SJSA1 (cell line): ENCODE results near the gene EPHB6. TPM values are rescaled to one million over a fixed set of nuclear protein-coding genes. Genes with fewer than 3 reads are reported as not detected.

ENCODE experiments used
- DNase-seq, 2 experiments: peaks; one replicate each; pipeline ENCODE4 v3.0.0-alpha.2; 2015 to 2020; ENCODE audit warnings: low spot score in 2 of 2, low read depth in 1 of 2
- H3K27ac ChIP-seq: fragments of 250-450 bp; sonication (Bioruptor Pico); 2 replicates; pipeline ENCODE4 v1.5.1; 2020; ENCODE audit warnings: mild to moderate bottlenecking, moderate library complexity
- H3K27me3 ChIP-seq: fragments of 250-450 bp; sonication (Bioruptor Pico); replicated peaks from 2 replicates; pipeline ENCODE4 v1.5.1; 2020; ENCODE audit warnings: mild to moderate bottlenecking, moderate library complexity
- H3K36me3 ChIP-seq: fragments of 250-450 bp; sonication (Bioruptor Pico); 2 replicates; pipeline ENCODE4 v1.5.1; 2020; ENCODE audit warnings: mild to moderate bottlenecking
- H3K4me1 ChIP-seq: fragments of 250-450 bp; sonication (Bioruptor Pico); replicated peaks from 2 replicates; pipeline ENCODE4 v1.6.1; 2021; ENCODE audit warnings: mild to moderate bottlenecking
- H3K4me3 ChIP-seq: fragments of 250-450 bp; sonication (Bioruptor Pico); 2 replicates; pipeline ENCODE4 v1.5.1; 2020; ENCODE audit warnings: mild to moderate bottlenecking
- H3K9me3 ChIP-seq: fragments of 250-450 bp; sonication (Bioruptor Pico); replicated peaks from 2 replicates; pipeline ENCODE4 v1.5.1; 2020; ENCODE audit warnings: mild to moderate bottlenecking
- total RNA-seq: library from RNA; depleted of rRNA; stranded (reverse); fragments of >200 nt; shearing (Covaris generic); gene quantifications from 2 replicates; pipeline ENCODE4 v1.2.3, GENCODE V29; 2014

EPHB6 gene
- total RNA-seq, 1 experiment from 2014 or later, result 0.82 TPM

DNA sequence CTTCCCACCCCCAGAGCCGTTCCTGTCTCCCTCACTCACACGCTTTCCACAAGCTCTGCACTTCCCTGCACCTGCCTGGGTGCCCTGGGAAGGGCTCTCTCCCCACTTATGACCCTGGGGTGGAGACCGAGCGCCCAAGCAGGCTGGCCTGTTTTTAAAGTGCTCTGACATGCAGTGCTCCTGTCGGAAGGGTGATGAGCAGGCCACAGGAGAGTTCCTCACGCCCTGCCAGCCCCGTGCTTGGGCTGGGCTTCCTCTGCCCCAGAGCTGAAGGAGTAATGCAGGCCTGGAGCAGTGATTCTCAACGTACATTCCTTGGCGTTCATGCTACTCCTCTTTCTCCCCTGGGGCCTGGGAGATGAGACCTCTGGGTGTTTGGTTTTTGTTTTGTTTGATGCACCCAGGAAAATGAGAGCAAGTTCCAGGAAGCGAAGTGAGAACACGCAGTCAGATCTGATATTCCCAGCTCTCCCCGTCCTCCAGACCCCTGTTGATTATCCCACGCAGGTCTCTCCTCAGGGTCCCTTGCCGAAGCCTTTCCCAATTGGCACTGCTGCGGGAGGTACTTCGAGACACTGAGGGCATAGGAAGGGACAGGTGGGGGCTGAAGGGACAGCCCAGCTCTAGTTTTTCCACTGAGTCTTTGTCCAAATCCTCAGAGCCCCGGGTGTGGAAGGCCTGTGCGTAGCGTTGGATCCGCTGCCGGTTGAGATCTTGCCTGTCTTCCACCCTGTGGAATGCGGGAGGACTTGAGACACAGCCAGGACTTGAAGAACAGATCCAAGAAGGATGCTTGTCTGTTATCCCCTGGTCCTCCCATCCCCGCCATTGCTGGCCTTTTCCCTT, 16.6 kb downstream of the EPHB6 start:
- no peaks in the 10 kb centered on the region for H3K27me3 ChIP-seq
- DNase-seq, result peak in 1 of 2 experiments; percentile 21
- H3K4me3 ChIP-seq, result no peak overlapping the region

GRCh38 chr7:142872106-142872675, 17.3 kb downstream of the EPHB6 start:
- H3K36me3 ChIP-seq, result no peaks in the 10 kb centered on the region
- peak in 1 of 2 experiments; percentile 37 for DNase-seq
- H3K27ac ChIP-seq, result no peak overlapping the region
- H3K4me3 ChIP-seq, result no peak overlapping the region
- no peaks in the 10 kb centered on the region for H3K9me3 ChIP-seq
- H3K27me3 ChIP-seq, result no peaks in the 10 kb centered on the region
- no peaks in the 10 kb centered on the region for H3K4me1 ChIP-seq

More for the DNA sequence above, 16.6 kb downstream of the EPHB6 start:
- Histone ChIP-seq H3K4me1 (no peaks in the 10 kb centered on the region), H3K27ac (no peak overlapping the region), H3K36me3 (no peaks in the 10 kb centered on the region), H3K9me3 (no peaks in the 10 kb centered on the region)

DNA sequence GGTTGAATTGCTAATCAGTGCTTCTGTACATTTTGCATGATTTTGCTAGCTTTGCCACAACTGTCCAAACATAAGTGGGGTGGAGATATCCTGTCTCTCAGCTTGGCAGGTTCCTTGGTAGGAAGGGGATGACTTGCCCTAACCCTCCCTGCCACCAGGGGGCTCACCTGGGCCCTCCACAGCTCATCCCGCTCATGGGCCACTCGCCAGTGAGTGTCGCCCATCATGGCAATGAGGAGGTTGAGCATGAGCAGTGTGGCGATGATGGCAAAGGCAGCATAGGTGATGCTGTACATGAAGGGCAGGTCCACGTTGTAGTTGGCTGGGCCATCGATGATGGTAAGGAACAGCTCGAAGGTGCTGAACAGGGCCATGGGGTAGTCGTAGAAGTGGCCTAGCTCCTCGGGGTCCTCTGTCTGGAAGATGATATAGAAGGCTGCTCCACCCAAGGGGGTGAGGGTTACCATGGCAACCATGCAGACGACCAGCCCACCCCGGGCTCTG, 18.5 kb downstream of the EPHB6 start:
- DNase-seq, result no peak
- Histone ChIP-seq H3K4me3 (no peak overlapping the region), H3K27ac (no peak overlapping the region), H3K4me1 (no peaks in the 10 kb centered on the region), H3K27me3 (no peaks in the 10 kb centered on the region), H3K9me3 (no peaks in the 10 kb centered on the region), H3K36me3 (no peaks in the 10 kb centered on the region)

DNA sequence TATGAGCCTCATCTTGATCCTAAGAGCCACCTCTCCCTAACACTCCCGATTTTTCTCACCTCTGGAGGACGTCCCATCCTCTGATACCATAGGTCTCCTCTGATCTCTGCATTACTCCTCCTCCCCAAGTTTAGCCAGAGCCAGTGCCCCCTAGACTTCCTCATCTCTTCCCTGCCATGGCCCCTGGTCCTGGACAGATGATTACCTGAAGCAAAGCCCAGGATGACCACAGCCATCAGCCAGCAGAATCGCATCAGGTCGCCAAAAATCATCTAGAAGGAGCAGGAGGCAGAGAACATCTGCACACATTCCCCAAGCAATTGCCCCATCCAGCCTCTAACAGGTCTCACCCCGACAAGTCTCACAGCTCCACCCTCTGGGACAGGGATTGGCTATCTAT, 19.0 kb downstream of the EPHB6 start:
- Histone ChIP-seq H3K4me1 (no peaks in the 10 kb centered on the region), H3K36me3 (no peaks in the 10 kb centered on the region), H3K9me3 (no peaks in the 10 kb centered on the region), H3K27ac (no peak overlapping the region), H3K4me3 (no peak overlapping the region), H3K27me3 (peaks cover under 1% of the 10 kb centered on the region; the same call in 1 of the 2 replicates)
- no peak for DNase-seq

GRCh38 chr7:142874409-142874808, 19.5 kb downstream of the EPHB6 start:
- Histone ChIP-seq H3K4me3 (no peak overlapping the region), H3K27me3 (peaks cover 4% of the 10 kb centered on the region; the same call in 1 of the 2 replicates), H3K27ac (no peak overlapping the region), H3K9me3 (no peaks in the 10 kb centered on the region), H3K4me1 (no peaks in the 10 kb centered on the region), H3K36me3 (no peaks in the 10 kb centered on the region)
- no peak for DNase-seq

DNA sequence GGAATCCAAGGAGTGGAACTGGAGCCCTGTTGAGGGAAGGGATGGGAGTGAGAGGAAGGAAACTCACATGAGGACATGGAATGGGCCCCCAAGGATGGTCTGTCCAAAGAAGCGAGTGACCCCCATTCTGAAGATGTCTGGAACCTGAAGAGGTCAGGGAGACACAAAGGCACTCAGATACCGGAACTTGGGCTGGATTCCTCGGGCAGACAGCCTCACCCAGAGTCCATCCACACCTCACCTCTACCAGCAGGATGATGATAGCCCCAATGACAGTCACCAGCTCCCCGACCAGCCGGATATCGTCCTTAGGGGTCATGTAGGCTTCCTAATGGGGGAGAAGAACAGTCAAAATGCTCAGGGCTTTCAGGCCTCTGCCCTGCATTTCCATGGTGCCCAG, 20.0 kb downstream of the EPHB6 start:
- no peak for DNase-seq
- H3K9me3 ChIP-seq, result no peaks in the 10 kb centered on the region
- no peaks in the 10 kb centered on the region for H3K36me3 ChIP-seq
- peaks cover 5% of the 10 kb centered on the region for H3K27me3 ChIP-seq
- no peak overlapping the region for H3K27ac ChIP-seq
- H3K4me3 ChIP-seq, result no peak overlapping the region
- no peaks in the 10 kb centered on the region for H3K4me1 ChIP-seq

DNA sequence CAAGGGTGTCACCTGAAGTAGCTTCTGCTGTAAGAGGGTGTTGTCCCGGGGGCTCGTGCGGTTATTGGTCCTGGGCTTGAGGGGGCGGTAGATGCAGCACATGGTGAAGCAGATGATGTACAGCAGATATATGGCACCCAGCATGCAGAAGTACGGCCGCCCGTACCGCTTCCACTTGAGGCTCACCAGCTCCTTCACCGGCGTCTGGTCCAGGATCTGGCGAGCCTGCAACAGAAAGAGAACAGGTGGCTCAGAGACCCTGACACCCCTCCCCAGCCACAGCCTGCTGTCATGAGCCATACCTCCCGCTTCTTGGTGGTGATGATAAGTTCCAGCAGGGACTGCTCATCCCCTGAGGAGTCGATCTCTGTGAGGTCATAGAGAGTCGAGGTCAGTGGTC, 20.6 kb downstream of the EPHB6 start:
- H3K27ac ChIP-seq, result no peak overlapping the region
- H3K27me3 ChIP-seq, result peaks cover 10% of the 10 kb centered on the region
- no peaks in the 10 kb centered on the region for H3K9me3 ChIP-seq
- no peak for DNase-seq
- H3K36me3 ChIP-seq, result no peaks in the 10 kb centered on the region
- H3K4me1 ChIP-seq, result no peaks in the 10 kb centered on the region
- no peak overlapping the region for H3K4me3 ChIP-seq

- Histone ChIP-seq H3K27me3 (peaks cover 15% of the 10 kb centered on the region), H3K4me1 (no peaks in the 10 kb centered on the region), H3K9me3 (no peaks in the 10 kb centered on the region), H3K27ac (no peak overlapping the region), H3K4me3 (no peak overlapping the region), H3K36me3 (no peaks in the 10 kb centered on the region)
- no peak for DNase-seq
These were observed 21.5 kb downstream of the EPHB6 start for GRCh38 chr7:142876236-142876960.

GRCh38 chr7:142876991-142877910, 22.4 kb downstream of the EPHB6 start:
- DNase-seq, result no peak
- Histone ChIP-seq H3K4me1 (no peaks in the 10 kb centered on the region), H3K4me3 (no peak overlapping the region), H3K9me3 (no peaks in the 10 kb centered on the region), H3K27ac (no peak overlapping the region), H3K27me3 (peaks cover 15% of the 10 kb centered on the region), H3K36me3 (no peaks in the 10 kb centered on the region)

DNA sequence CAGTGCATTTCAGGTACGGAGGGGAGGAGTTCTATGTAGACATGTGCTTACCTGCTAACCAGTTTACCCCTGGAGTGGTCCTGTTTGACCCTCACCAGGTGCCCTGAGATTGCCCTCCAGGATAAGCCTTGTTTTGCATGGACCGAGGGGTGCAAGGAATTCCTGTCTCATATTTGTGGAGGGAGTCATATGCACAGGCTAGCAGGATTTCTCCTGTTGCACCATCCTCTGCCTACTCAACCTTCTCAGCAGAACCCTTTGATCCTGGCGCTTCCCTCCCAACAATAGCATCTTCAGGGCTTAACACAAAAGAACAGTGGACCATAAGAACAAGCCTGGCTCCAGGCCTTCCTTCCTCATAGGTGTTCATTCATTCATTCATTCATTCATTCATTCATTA, 23.4 kb downstream of the EPHB6 start:
- Histone ChIP-seq H3K4me3 (no peak overlapping the region), H3K27ac (no peak overlapping the region), H3K36me3 (no peaks in the 10 kb centered on the region), H3K9me3 (no peaks in the 10 kb centered on the region), H3K4me1 (no peaks in the 10 kb centered on the region), H3K27me3 (peaks cover 15% of the 10 kb centered on the region)
- DNase-seq, result no peak

- no peaks in the 10 kb centered on the region for H3K36me3 ChIP-seq
- H3K4me3 ChIP-seq, result no peak overlapping the region
- no peak overlapping the region for H3K27ac ChIP-seq
- no peak for DNase-seq
- no peaks in the 10 kb centered on the region for H3K4me1 ChIP-seq
- no peaks in the 10 kb centered on the region for H3K9me3 ChIP-seq
- H3K27me3 ChIP-seq, result peaks cover 15% of the 10 kb centered on the region
These were observed 24.2 kb downstream of the EPHB6 start for GRCh38 chr7:142879060-142879459.

- Histone ChIP-seq H3K36me3 (no peaks in the 10 kb centered on the region), H3K9me3 (no peaks in the 10 kb centered on the region), H3K27me3 (peaks cover 15% of the 10 kb centered on the region), H3K4me3 (no peak overlapping the region), H3K27ac (no peak overlapping the region), H3K4me1 (no peaks in the 10 kb centered on the region)
- DNase-seq, result peak; percentile 20 to 43
These were observed 26.1 kb downstream of the EPHB6 start for GRCh38 chr7:142880876-142881505.
